ENCODE results near the gene SF3B3.
A peak's percentile ranks its signal among the peaks of the same experiment; 100 is the strongest.
"Not testable (repeated sequence)": the region's sequence is repeated elsewhere in the genome, so short reads cannot be mapped to it uniquely, and the experiment has no call there.

Gene SF3B3

DNA sequence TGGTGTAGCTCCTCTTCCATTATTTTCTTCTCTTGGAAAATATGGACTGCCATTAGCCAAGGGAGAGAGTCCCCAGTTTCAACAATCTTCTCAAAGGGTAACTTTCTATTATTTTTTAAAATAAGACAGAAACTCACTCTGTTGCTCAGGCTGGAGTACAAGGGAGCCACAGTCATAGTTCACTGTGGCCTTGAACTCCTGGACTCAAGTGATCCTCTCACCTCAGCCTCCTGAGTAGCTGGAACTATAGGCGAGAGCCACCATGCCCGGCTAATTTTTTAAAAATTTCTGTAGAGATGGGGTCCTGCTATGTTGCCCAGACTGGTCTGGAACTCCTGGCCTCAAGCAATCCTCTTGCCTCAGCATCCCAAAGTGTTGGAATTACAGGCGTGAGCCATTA, 13.4 kb upstream of the SF3B3 start:
- H3K36me3 ChIP-seq (ENCODE audit: control insufficient read depth in 5 of 5, insufficient read depth in 5 of 5, low read length in 5 of 5): peaks cover 32 to 84% (median 72%) of the 10 kb centered on the region in 5 donors
- no peaks in the 10 kb centered on the region for H3K27me3 ChIP-seq (ENCODE audit: control insufficient read depth in 5 of 5, insufficient read depth in 4 of 5, low read length in 5 of 5)

DNA sequence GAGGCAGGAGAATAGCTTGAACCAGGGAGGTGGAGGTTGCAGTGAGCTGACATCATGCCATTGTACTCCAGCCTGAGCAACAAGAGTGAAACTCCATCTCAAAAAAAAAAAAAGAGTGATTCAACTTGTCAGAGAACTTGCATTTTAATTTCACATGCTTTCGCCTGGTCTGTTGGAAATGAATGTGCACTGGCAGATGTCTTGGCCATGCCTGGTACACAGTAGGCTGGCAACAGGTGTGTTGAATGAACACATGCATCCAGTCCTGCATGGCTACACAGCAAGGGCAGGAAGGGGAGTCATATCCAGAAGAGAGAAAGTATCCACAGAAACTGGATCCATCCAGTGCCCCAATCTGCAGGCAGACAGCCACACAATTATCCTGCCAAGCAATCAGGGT, 11.8 kb upstream of the SF3B3 start:
- H3K4me3 ChIP-seq (ENCODE audit: low read depth in 1 of 5, low read length in 5 of 5): no peak overlapping the region
- H3K27me3 ChIP-seq (ENCODE audit: control insufficient read depth in 5 of 5, insufficient read depth in 4 of 5, low read length in 5 of 5): no peaks in the 10 kb centered on the region
- H3K36me3 ChIP-seq (ENCODE audit: control insufficient read depth in 5 of 5, insufficient read depth in 5 of 5, low read length in 5 of 5): peaks cover 32 to 96% (median 83%) of the 10 kb centered on the region in 5 donors
- H3K4me1 ChIP-seq (ENCODE audit: control insufficient read depth in 5 of 5, insufficient read depth in 5 of 5, low read length in 5 of 5): peaks cover 0 to 7% (median 0%) of the 10 kb centered on the region in 5 donors
- H3K9ac ChIP-seq (ENCODE audit: low read length in 5 of 5): no peak overlapping the region
- no peaks in the 10 kb centered on the region for H3K9me3 ChIP-seq (ENCODE audit: control insufficient read depth in 5 of 5, low read length in 5 of 5)
- H3K27ac ChIP-seq (ENCODE audit: low read depth, low read length): no peak overlapping the region

More for the DNA sequence above, 13.4 kb upstream of the SF3B3 start:
- Histone ChIP-seq H3K4me3 (ENCODE audit: low read depth in 1 of 5, low read length in 5 of 5) (no peak overlapping the region), H3K9me3 (ENCODE audit: control insufficient read depth in 5 of 5, low read length in 5 of 5) (no peaks in the 10 kb centered on the region), H3K27ac (ENCODE audit: low read depth, low read length) (no peak overlapping the region), H3K4me1 (ENCODE audit: control insufficient read depth in 5 of 5, insufficient read depth in 5 of 5, low read length in 5 of 5) (peaks cover 0 to 7% (median 0%) of the 10 kb centered on the region in 5 donors), H3K9ac (ENCODE audit: low read length in 5 of 5) (no peak overlapping the region)

DNA sequence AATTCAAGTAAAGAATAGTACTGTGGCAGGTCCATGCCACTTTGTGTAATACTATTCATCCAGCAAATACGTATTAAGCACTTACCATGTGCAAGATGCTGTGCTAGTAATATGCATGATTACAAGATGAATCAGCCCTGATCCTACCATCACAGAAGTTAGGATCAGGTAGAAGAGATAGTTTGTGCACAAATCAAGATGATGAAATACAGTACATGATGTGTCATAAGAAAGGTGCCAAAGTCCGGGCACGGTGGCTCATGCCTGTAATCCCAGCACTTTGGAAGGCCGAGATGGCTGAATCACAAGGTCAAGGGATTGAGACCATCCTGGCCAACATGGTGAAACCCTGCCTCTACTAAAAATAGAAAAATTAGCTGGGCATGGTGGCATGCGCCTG, 11.2 kb upstream of the SF3B3 start:
- Histone ChIP-seq H3K27me3 (ENCODE audit: control insufficient read depth in 5 of 5, insufficient read depth in 4 of 5, low read length in 5 of 5) (no peaks in the 10 kb centered on the region), H3K9me3 (ENCODE audit: control insufficient read depth in 5 of 5, low read length in 5 of 5) (no peaks in the 10 kb centered on the region), H3K27ac (ENCODE audit: low read depth, low read length) (no peak overlapping the region), H3K4me1 (ENCODE audit: control insufficient read depth in 5 of 5, insufficient read depth in 5 of 5, low read length in 5 of 5) (peaks cover 0 to 7% (median 0%) of the 10 kb centered on the region in 5 donors), H3K36me3 (ENCODE audit: control insufficient read depth in 5 of 5, insufficient read depth in 5 of 5, low read length in 5 of 5) (peaks cover 32 to 96% (median 83%) of the 10 kb centered on the region in 5 donors), H3K4me3 (ENCODE audit: low read depth in 1 of 5, low read length in 5 of 5) (no peak overlapping the region), H3K9ac (ENCODE audit: low read length in 5 of 5) (no peak overlapping the region)

GRCh38 chr16:70520612-70521297, 2.9 kb upstream of the SF3B3 start:
- Histone ChIP-seq H3K4me3 (ENCODE audit: low read depth in 1 of 5, low read length in 5 of 5) (no peak overlapping the region), H3K9ac (ENCODE audit: low read length in 5 of 5) (no peak overlapping the region), H3K27ac (ENCODE audit: low read depth, low read length) (no peak overlapping the region), H3K36me3 (ENCODE audit: control insufficient read depth in 5 of 5, insufficient read depth in 5 of 5, low read length in 5 of 5) (peaks cover 0 to 30% (median 21%) of the 10 kb centered on the region in 5 donors), H3K4me1 (ENCODE audit: control insufficient read depth in 5 of 5, insufficient read depth in 5 of 5, low read length in 5 of 5) (peaks cover 6 to 28% (median 25%) of the 10 kb centered on the region in 5 donors), H3K27me3 (ENCODE audit: control insufficient read depth in 5 of 5, insufficient read depth in 4 of 5, low read length in 5 of 5) (no peaks in the 10 kb centered on the region), H3K9me3 (ENCODE audit: control insufficient read depth in 5 of 5, low read length in 5 of 5) (no peaks in the 10 kb centered on the region)

- peak overlapping the region; percentile 95 to 99 (median 98) for H3K4me3 ChIP-seq (ENCODE audit: low read depth in 1 of 5, low read length in 5 of 5)
- peaks cover 6 to 38% (median 25%) of the 10 kb centered on the region in 5 donors for H3K4me1 ChIP-seq (ENCODE audit: control insufficient read depth in 5 of 5, insufficient read depth in 5 of 5, low read length in 5 of 5)
- H3K9me3 ChIP-seq (ENCODE audit: control insufficient read depth in 5 of 5, low read length in 5 of 5): no peaks in the 10 kb centered on the region
- H3K27ac ChIP-seq (ENCODE audit: low read depth, low read length): peak overlapping the region; percentile 95
- peaks cover 5 to 27% (median 15%) of the 10 kb centered on the region in 5 donors for H3K36me3 ChIP-seq (ENCODE audit: control insufficient read depth in 5 of 5, insufficient read depth in 5 of 5, low read length in 5 of 5)
- H3K27me3 ChIP-seq (ENCODE audit: control insufficient read depth in 5 of 5, insufficient read depth in 4 of 5, low read length in 5 of 5): no peaks in the 10 kb centered on the region
- H3K9ac ChIP-seq (ENCODE audit: low read length in 5 of 5): peak overlapping the region; percentile 89 to 99 (median 97)
These were observed 1.2 kb upstream of the SF3B3 start for GRCh38 chr16:70522216-70523075.

DNA sequence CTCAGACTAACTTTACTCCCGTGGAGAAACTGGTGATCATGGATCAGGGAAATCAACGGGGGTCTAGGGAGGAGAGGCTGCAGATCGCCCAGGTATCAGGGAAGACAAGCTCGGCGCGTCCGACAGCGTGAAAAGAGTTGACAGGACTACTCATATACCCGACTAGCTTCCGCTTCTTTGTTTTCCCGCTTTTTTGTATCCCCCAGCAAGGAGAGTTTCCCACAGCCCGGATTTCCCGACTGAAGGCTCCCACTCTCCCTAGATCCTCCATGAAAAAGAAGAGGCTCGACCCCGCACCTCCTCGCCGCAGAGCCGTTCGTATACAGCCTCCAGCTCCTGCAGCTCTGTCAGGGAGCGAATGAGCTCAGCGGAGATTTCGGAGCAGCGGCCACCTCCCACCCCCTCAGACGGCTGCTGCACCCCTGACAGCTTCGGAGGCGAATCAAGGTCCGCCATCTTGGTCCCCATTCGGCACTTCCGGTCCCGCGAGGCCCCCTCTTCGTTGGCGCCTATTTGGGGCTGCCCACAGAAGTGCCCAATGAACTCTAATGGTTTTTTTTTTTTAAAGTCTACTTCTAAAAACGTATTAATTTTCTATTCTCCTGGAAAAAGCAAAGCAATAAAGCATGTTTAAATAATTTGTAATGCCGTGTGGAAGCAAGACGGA, 407 bp upstream of the SF3B3 start, which contains the start of gene COG4:
Gene COG4, minus strand, starts transcription at position 479 of the 667 bp plus-strand sequence. Its CDS starts 11 bp downstream, at position 468.
- no peaks in the 10 kb centered on the region for H3K9me3 ChIP-seq (ENCODE audit: control insufficient read depth in 5 of 5, low read length in 5 of 5)
- peaks cover 5 to 22% (median 13%) of the 10 kb centered on the region in 5 donors for H3K36me3 ChIP-seq (ENCODE audit: control insufficient read depth in 5 of 5, insufficient read depth in 5 of 5, low read length in 5 of 5)
- H3K4me1 ChIP-seq (ENCODE audit: control insufficient read depth in 5 of 5, insufficient read depth in 5 of 5, low read length in 5 of 5): peaks cover 6 to 38% (median 25%) of the 10 kb centered on the region in 5 donors
- peak within 1 kb of the TSS; percentile 95 for H3K27ac ChIP-seq (ENCODE audit: low read depth, low read length)
- H3K27me3 ChIP-seq (ENCODE audit: control insufficient read depth in 5 of 5, insufficient read depth in 4 of 5, low read length in 5 of 5): no peaks in the 10 kb centered on the region
- H3K4me3 ChIP-seq (ENCODE audit: low read depth in 1 of 5, low read length in 5 of 5): peak within 1 kb of the TSS; percentile 96 to 99 (median 99)
- peak within 1 kb of the TSS; percentile 92 to 99 (median 98) for H3K9ac ChIP-seq (ENCODE audit: low read length in 5 of 5)

GRCh38 chr16:70524399-70524825, 796 bp downstream of the SF3B3 start:
- Histone ChIP-seq H3K27ac (ENCODE audit: low read depth, low read length) (peak overlapping the region; percentile 95), H3K36me3 (ENCODE audit: control insufficient read depth in 5 of 5, insufficient read depth in 5 of 5, low read length in 5 of 5) (peaks cover 5 to 31% (median 19%) of the 10 kb centered on the region in 5 donors), H3K4me1 (ENCODE audit: control insufficient read depth in 5 of 5, insufficient read depth in 5 of 5, low read length in 5 of 5) (peaks cover 6 to 41% (median 29%) of the 10 kb centered on the region in 5 donors), H3K4me3 (ENCODE audit: low read depth in 1 of 5, low read length in 5 of 5) (peak overlapping the region; percentile 96 to 99 (median 99)), H3K9ac (ENCODE audit: low read length in 5 of 5) (peak overlapping the region; percentile 92 to 99 (median 98))
- not testable (repeated sequence) for H3K9me3 ChIP-seq (ENCODE audit: control insufficient read depth in 5 of 5, low read length in 5 of 5); H3K27me3 ChIP-seq (ENCODE audit: control insufficient read depth in 5 of 5, insufficient read depth in 4 of 5, low read length in 5 of 5)

GRCh38 chr16:70526403-70526802, 2.8 kb downstream of the SF3B3 start:
- Histone ChIP-seq H3K4me3 (ENCODE audit: low read depth in 1 of 5, low read length in 5 of 5) (no peak overlapping the region), H3K27me3 (ENCODE audit: control insufficient read depth in 5 of 5, insufficient read depth in 4 of 5, low read length in 5 of 5) (no peaks in the 10 kb centered on the region), H3K9me3 (ENCODE audit: control insufficient read depth in 5 of 5, low read length in 5 of 5) (no peaks in the 10 kb centered on the region), H3K9ac (ENCODE audit: low read length in 5 of 5) (no peak overlapping the region), H3K4me1 (ENCODE audit: control insufficient read depth in 5 of 5, insufficient read depth in 5 of 5, low read length in 5 of 5) (peaks cover 6 to 41% (median 29%) of the 10 kb centered on the region in 5 donors), H3K27ac (ENCODE audit: low read depth, low read length) (no peak overlapping the region), H3K36me3 (ENCODE audit: control insufficient read depth in 5 of 5, insufficient read depth in 5 of 5, low read length in 5 of 5) (peaks cover 9 to 40% (median 32%) of the 10 kb centered on the region in 5 donors)

- Histone ChIP-seq H3K36me3 (ENCODE audit: control insufficient read depth in 5 of 5, insufficient read depth in 5 of 5, low read length in 5 of 5) (peaks cover 14 to 51% (median 42%) of the 10 kb centered on the region in 5 donors), H3K9me3 (ENCODE audit: control insufficient read depth in 5 of 5, low read length in 5 of 5) (no peaks in the 10 kb centered on the region), H3K27me3 (ENCODE audit: control insufficient read depth in 5 of 5, insufficient read depth in 4 of 5, low read length in 5 of 5) (no peaks in the 10 kb centered on the region), H3K4me3 (ENCODE audit: low read depth in 1 of 5, low read length in 5 of 5) (no peak overlapping the region), H3K9ac (ENCODE audit: low read length in 5 of 5) (peak overlapping the region in 1 of 5 donors; percentile 45), H3K4me1 (ENCODE audit: control insufficient read depth in 5 of 5, insufficient read depth in 5 of 5, low read length in 5 of 5) (peaks cover 5 to 34% (median 25%) of the 10 kb centered on the region in 5 donors), H3K27ac (ENCODE audit: low read depth, low read length) (no peak overlapping the region)
These were observed 3.8 kb downstream of the SF3B3 start for GRCh38 chr16:70527315-70527996.
